ENCODE data around the gene CDKN1C.

The CDKN1C gene

DNA sequence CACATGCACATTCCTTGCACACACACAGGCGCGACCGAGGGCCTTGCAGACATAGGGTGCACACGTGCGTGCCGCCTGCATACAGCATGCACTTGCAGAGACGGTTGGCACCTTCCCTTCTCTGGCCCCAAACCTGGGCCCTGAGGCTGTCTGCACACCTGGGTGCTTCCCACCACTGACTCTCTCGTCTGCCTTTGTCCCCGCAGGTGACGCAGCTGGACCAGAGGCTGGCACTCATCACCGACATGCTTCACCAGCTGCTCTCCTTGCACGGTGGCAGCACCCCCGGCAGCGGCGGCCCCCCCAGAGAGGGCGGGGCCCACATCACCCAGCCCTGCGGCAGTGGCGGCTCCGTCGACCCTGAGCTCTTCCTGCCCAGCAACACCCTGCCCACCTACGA is 38.0 kb downstream of the CDKN1C start:
- in situ Hi-C loops (cut with HindIII; ENCODE audit: low pct_unique_long_range_greater_than_20kb, low sequenced_read_pairs) = no loop called here
- DNase-seq (ENCODE audit: low read depth in 1 of 2, low spot score in 1 of 2) = no peak
- TF ChIP-seq JUND (IDR thresholded peaks at IDR 0.05; ENCODE audit: low read depth) = no peak

DNA sequence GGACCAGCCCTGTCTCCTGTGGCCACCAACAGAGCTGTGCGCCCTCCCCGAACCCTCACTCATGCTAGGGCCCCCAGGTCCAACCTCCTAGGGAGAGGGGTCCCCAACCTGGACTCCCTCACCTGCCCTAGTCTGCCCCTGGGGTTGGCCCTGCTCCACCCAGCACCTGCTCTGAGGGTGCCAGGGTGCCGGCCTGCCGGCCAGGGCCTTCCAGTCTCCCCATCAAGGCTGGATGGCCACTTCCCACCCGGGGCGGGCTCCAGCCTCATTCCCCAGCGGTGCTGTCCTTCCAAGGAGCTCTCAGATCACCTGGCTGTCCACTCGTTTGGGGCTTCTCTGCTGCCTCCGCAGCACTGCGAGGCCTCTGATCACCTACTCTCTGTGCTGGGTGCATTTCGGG is 39.1 kb downstream of the CDKN1C start:
- DNase-seq (ENCODE audit: low read depth in 1 of 2, low spot score in 1 of 2) = no peak
- no peak for TF ChIP-seq JUND (IDR thresholded peaks at IDR 0.05; ENCODE audit: low read depth)
- in situ Hi-C loops (cut with HindIII; ENCODE audit: low pct_unique_long_range_greater_than_20kb, low sequenced_read_pairs) = no loop called here

DNA sequence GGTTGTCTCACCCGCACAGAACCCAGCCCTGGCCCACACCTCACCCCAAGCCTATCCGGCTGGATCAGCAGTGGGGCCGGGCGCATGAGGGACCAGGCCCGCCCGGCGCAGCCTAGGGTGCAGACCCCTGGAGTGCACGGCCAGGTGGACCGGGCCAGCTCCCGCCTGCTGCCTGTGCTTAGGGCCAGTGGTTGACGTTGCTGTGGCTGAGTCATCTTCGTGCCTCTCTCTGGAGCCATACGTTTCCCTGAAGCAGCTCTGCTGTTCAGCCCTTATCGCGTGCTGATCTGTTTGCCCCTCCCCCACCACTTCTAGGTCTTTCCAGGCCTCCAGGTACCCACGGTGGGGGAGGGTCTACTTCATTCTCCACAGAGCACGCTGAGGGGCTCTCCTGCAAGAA is 39.5 kb downstream of the CDKN1C start:
- DNase-seq (ENCODE audit: low read depth in 1 of 2, low spot score in 1 of 2) = no peak
- in situ Hi-C loops (cut with HindIII; ENCODE audit: low pct_unique_long_range_greater_than_20kb, low sequenced_read_pairs) = no loop called here
- no peak for TF ChIP-seq JUND (IDR thresholded peaks at IDR 0.05; ENCODE audit: low read depth)

DNA sequence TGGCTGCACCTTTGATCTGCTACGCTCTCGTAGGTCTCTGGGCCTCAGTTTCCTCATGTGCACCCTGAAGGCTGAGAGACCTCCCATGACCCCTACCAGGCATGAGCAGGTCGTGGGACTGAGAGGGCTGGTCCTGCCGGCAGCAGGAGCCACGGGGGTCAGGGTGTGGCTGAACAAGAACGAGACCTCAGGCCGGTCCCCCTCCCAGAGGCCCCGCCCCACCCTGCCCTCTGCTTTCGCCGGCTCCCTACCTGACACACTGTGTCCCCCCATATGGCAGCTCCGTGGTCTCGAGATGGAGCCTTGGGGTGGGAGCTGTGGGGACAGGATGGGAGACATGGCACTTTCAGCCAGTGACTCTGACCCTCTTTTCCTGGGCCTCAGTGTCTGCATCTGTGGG is 40.6 kb downstream of the CDKN1C start:
- in situ Hi-C loops (cut with HindIII; ENCODE audit: low pct_unique_long_range_greater_than_20kb, low sequenced_read_pairs) = no loop called here
- no peak for DNase-seq (ENCODE audit: low read depth in 1 of 2, low spot score in 1 of 2)
- no peak for TF ChIP-seq JUND (IDR thresholded peaks at IDR 0.05; ENCODE audit: low read depth)

GRCh38 chr11:2844116-2844842 is 41.3 kb downstream of the CDKN1C start:
- in situ Hi-C loops (cut with HindIII; ENCODE audit: low pct_unique_long_range_greater_than_20kb, low sequenced_read_pairs) = no loop called here
- no peak for TF ChIP-seq JUND (IDR thresholded peaks at IDR 0.05; ENCODE audit: low read depth)
- DNase-seq (ENCODE audit: low read depth in 1 of 2, low spot score in 1 of 2) = no peak

DNA sequence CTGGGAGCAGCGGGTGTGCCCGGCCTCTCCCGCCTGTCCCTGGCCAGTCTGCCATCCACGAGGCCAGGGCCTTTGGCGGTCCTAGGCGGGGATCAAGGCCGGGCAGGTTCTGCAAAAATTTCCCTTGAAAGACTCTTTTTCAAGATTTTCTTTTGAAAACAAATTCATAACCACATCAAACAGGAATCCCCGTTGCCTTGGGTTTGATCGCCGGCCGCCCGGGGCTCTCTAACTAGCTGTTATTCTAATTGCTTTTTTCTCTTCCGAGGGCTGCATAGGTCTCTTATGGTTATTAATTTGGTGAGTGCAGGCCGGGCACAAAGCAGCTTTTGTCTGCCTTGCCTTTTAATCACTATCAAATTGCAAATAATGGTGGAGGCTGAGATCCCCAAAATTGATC is 42.0 kb downstream of the CDKN1C start:
- in situ Hi-C loops (cut with HindIII; ENCODE audit: low pct_unique_long_range_greater_than_20kb, low sequenced_read_pairs) = no loop called here
- no peak for TF ChIP-seq JUND (IDR thresholded peaks at IDR 0.05; ENCODE audit: low read depth)
- no peak for DNase-seq (ENCODE audit: low read depth in 1 of 2, low spot score in 1 of 2)

DNA sequence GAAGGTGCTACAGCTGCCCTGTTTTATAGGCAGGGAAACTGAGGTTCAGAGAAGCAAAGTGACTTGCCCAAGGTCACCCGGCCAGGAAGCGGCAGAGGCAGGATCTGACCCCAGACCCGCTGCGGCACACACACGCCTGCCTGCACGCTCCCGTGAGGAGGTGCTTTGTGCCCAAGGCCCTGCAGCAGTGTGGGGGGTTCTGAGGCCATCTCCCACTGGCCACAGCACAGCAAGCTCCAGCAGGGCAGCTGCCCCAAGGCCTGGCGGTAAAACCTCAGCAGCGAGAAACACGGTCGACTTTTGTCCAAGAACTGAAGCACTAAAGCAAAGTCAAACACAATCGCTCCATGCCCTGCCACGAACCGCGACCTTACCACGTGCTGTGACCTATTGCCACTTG is 42.7 kb downstream of the CDKN1C start:
- in situ Hi-C loops (cut with HindIII; ENCODE audit: low pct_unique_long_range_greater_than_20kb, low sequenced_read_pairs) = no loop called here
- TF ChIP-seq JUND (IDR thresholded peaks at IDR 0.05; ENCODE audit: low read depth) = no peak
- no peak for DNase-seq (ENCODE audit: low read depth in 1 of 2, low spot score in 1 of 2)

DNA sequence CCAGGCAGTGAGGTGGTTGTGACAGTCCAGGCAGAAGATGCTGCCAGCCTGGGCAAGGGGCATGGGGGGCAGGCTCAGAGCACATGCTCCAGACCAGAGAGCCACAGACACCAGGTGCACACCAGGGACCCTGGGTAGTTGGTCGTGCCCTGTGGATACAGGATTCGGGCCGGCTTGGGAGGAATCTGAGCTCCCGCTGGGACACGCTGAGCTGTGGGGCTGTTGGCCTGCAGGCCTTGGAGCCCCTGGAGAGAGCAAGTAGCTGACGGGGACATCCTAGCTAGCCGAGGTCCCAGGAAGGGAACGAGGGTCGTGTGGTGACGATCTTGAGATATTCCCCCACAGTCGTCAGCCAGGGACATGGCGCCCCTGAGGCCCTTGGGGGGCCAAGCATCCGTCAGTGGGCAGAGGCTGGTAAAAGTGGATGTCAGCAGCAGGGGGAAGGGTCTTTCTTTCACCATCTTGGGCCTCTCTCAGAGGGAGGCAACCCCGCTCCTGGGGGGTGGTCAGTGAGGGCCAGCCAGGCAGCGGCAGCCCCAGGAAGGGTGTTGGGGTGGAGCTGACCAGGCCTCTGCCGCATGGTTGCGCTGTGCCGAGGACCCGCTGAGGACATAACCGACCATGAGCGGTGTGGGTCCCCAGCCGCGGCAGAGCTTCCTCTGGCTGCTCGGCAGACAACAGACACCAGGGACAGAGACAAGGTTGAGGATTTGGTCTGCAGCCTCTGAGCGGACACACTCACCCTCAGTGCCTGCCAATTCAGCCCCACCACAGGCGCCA is 44.0 kb downstream of the CDKN1C start:
- no peak for DNase-seq (ENCODE audit: low read depth in 1 of 2, low spot score in 1 of 2)
- TF ChIP-seq JUND (IDR thresholded peaks at IDR 0.05; ENCODE audit: low read depth) = no peak
- in situ Hi-C loops (cut with HindIII; ENCODE audit: low pct_unique_long_range_greater_than_20kb, low sequenced_read_pairs) = no loop called here

GRCh38 chr11:2839395-2839943 is 46.1 kb downstream of the CDKN1C start:
- DNase-seq (ENCODE audit: low read depth in 1 of 2, low spot score in 1 of 2) = no peak
- in situ Hi-C loops (cut with HindIII; ENCODE audit: low pct_unique_long_range_greater_than_20kb, low sequenced_read_pairs) = no loop called here
- no peak for TF ChIP-seq JUND (IDR thresholded peaks at IDR 0.05; ENCODE audit: low read depth)

DNA sequence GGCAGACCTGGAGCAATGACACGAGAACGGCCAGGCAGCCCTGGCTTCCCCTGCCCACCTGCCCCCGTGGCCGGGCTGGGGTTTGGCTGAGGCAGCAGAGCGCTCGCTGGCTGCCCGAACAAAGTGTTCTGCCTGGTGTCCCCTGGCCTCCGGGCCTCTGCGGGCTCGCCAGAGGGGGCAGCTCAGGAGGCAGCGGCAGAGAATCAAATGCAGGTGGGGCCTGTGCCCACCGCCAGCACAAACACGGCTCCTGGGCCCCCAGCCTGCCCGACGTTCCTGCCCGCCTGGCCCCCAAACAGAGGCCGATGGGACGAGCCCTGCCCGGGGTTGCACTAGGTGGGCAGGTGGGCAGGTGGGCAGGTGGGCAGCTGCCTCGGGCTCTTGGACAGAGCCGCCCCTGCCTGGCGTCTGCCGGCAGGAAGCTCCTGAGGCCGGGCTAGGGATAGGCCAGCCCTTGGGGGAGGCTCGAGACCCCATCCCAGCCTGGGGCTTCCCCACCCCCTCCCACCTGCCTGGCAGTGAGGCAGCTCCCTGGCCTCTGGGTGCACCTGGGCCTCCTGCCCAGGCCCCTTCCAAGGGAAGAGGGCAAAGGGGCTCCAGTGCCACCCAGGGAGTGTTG is 46.8 kb downstream of the CDKN1C start:
- no peak for DNase-seq (ENCODE audit: low read depth in 1 of 2, low spot score in 1 of 2)
- in situ Hi-C loops (cut with HindIII; ENCODE audit: low pct_unique_long_range_greater_than_20kb, low sequenced_read_pairs) = no loop called here
- TF ChIP-seq JUND (IDR thresholded peaks at IDR 0.05; ENCODE audit: low read depth) = no peak

GRCh38 chr11:2838091-2838490 is 47.5 kb downstream of the CDKN1C start:
- DNase-seq (ENCODE audit: low read depth in 1 of 2, low spot score in 1 of 2) = no peak
- in situ Hi-C loops (cut with HindIII; ENCODE audit: low pct_unique_long_range_greater_than_20kb, low sequenced_read_pairs) = no loop called here
- TF ChIP-seq JUND (IDR thresholded peaks at IDR 0.05; ENCODE audit: low read depth) = no peak

DNA sequence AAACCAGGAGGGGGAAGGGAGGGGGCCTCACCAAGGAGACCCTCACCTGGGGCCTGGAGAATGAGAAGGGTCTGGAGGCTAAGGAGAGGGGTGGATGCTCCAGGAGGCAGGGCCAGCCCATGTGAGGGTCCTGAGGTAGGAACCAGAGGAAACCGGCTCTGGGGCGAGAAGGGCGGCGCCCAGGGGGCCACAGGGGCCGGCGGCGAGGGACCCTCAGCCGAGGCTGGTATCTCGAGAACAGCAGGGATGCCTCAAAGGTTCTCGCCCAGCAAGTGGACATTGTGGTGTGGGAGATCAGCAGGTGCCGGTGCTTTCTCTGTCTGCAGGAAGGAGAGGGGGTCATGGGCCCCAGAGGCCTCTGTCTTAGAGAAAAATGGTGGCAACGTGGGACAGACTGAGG is 47.9 kb downstream of the CDKN1C start:
- no peak for DNase-seq (ENCODE audit: low read depth in 1 of 2, low spot score in 1 of 2)
- in situ Hi-C loops (cut with HindIII; ENCODE audit: low pct_unique_long_range_greater_than_20kb, low sequenced_read_pairs) = no loop called here
- TF ChIP-seq JUND (IDR thresholded peaks at IDR 0.05; ENCODE audit: low read depth) = no peak

GRCh38 chr11:2837096-2837601 is 48.4 kb downstream of the CDKN1C start:
- DNase-seq (ENCODE audit: low read depth in 1 of 2, low spot score in 1 of 2) = peak; percentile 54 to 62
- in situ Hi-C loops (cut with HindIII; ENCODE audit: low pct_unique_long_range_greater_than_20kb, low sequenced_read_pairs) = no loop called here
- no peak for TF ChIP-seq JUND (IDR thresholded peaks at IDR 0.05; ENCODE audit: low read depth)
